Measurements from ENCODE around the gene FAM53B.

FAM53B gene

GRCh38 chr10:124669824-124670654, 74.1 kb downstream of the FAM53B start:
- H3K4me3 ChIP-seq (ENCODE audit: low read depth, low read length): no peak overlapping the region
- DNase-seq (ENCODE audit: low read depth, low spot score): no peak
- no peak for TF ChIP-seq CTCF (IDR thresholded peaks at IDR 0.05; ENCODE audit: low read depth, low read length)
- in situ Hi-C loops (cut with HindIII; ENCODE audit: low sequenced_read_pairs): no loop called here

GRCh38 chr10:124669141-124669823, 74.9 kb downstream of the FAM53B start:
- no peak overlapping the region for H3K4me3 ChIP-seq (ENCODE audit: low read depth, low read length)
- no peak for TF ChIP-seq CTCF (IDR thresholded peaks at IDR 0.05; ENCODE audit: low read depth, low read length)
- DNase-seq (ENCODE audit: low read depth, low spot score): no peak
- in situ Hi-C loops (cut with HindIII; ENCODE audit: low sequenced_read_pairs): no loop called here

GRCh38 chr10:124668517-124669051, 75.6 kb downstream of the FAM53B start:
- H3K4me3 ChIP-seq (ENCODE audit: low read depth, low read length): no peak overlapping the region
- no peak for TF ChIP-seq CTCF (IDR thresholded peaks at IDR 0.05; ENCODE audit: low read depth, low read length)
- DNase-seq (ENCODE audit: low read depth, low spot score): no peak
- in situ Hi-C loops (cut with HindIII; ENCODE audit: low sequenced_read_pairs): no loop called here

GRCh38 chr10:124667425-124668345, 76.5 kb downstream of the FAM53B start:
- no peak for DNase-seq (ENCODE audit: low read depth, low spot score)
- no peak for TF ChIP-seq CTCF (IDR thresholded peaks at IDR 0.05; ENCODE audit: low read depth, low read length)
- no peak overlapping the region for H3K4me3 ChIP-seq (ENCODE audit: low read depth, low read length)
- in situ Hi-C loops (cut with HindIII; ENCODE audit: low sequenced_read_pairs): no loop called here

GRCh38 chr10:124666494-124666893, 77.7 kb downstream of the FAM53B start:
- no peak overlapping the region for H3K4me3 ChIP-seq (ENCODE audit: low read depth, low read length)
- in situ Hi-C loops (cut with HindIII; ENCODE audit: low sequenced_read_pairs): no loop called here
- no peak for DNase-seq (ENCODE audit: low read depth, low spot score)
- TF ChIP-seq CTCF (IDR thresholded peaks at IDR 0.05; ENCODE audit: low read depth, low read length): no peak

GRCh38 chr10:124665980-124666379, 78.2 kb downstream of the FAM53B start:
- no peak for DNase-seq (ENCODE audit: low read depth, low spot score)
- no peak for TF ChIP-seq CTCF (IDR thresholded peaks at IDR 0.05; ENCODE audit: low read depth, low read length)
- no peak overlapping the region for H3K4me3 ChIP-seq (ENCODE audit: low read depth, low read length)
- in situ Hi-C loops (cut with HindIII; ENCODE audit: low sequenced_read_pairs): no loop called here

Measured in astrocyte of the spinal cord (primary cell).